GM18909 (cell line): ENCODE data around the gene BTNL3.
"Not testable (repeated sequence)": the region's sequence is repeated elsewhere in the genome, so short reads cannot be mapped to it uniquely, and the experiment has no call there.

Experiments used
- ATAC-seq: cut with Tn5 transposase; IDR thresholded peaks from one replicate; pipeline ENCODE4 v1.9.1; 2021; ENCODE audit warnings: mild to moderate bottlenecking; ENCODE audit not compliant: unreplicated experiment, poor library complexity

BTNL3 gene

GRCh38 chr5:181017448-181017847 lies 28.8 kb downstream of the BTNL3 start:
- not testable (repeated sequence) for ATAC-seq

GRCh38 chr5:181020688-181021087 lies 32.0 kb downstream of the BTNL3 start:
- no peak for ATAC-seq

- ATAC-seq = no peak
These were observed 35.8 kb downstream of the BTNL3 start for GRCh38 chr5:181024245-181025064.

GRCh38 chr5:181027452-181028031 lies 38.9 kb downstream of the BTNL3 start:
- ATAC-seq = no peak

GRCh38 chr5:181028032-181028819 lies 39.6 kb downstream of the BTNL3 start:
- ATAC-seq = no peak

- no peak for ATAC-seq
These were observed 43.1 kb downstream of the BTNL3 start for GRCh38 chr5:181031716-181032115.

GRCh38 chr5:181035991-181036815 lies 47.6 kb downstream of the BTNL3 start:
- no peak for ATAC-seq

- no peak for ATAC-seq
These were observed 48.2 kb downstream of the BTNL3 start for GRCh38 chr5:181036816-181037364.

- ATAC-seq = no peak
These were observed 48.8 kb downstream of the BTNL3 start for GRCh38 chr5:181037365-181037861.

- ATAC-seq = no peak
These were observed 50.8 kb downstream of the BTNL3 start for GRCh38 chr5:181039471-181039870.

- no peak for ATAC-seq
These were observed 51.4 kb downstream of the BTNL3 start, which contains the start of gene BTNL9 for GRCh38 chr5:181039931-181040630. Gene BTNL9, plus strand, starts transcription at chr5:181040266. Its CDS starts 5,224 bp downstream, at chr5:181045490.

GRCh38 chr5:181040631-181040945 lies 51.9 kb downstream of the BTNL3 start:
- ATAC-seq = no peak

GRCh38 chr5:181041043-181041442 lies 52.4 kb downstream of the BTNL3 start:
- ATAC-seq = no peak

GRCh38 chr5:181042036-181042713 lies 53.5 kb downstream of the BTNL3 start:
- ATAC-seq = no peak

GRCh38 chr5:181042722-181043121 lies 54.1 kb downstream of the BTNL3 start:
- no peak for ATAC-seq

GRCh38 chr5:181043285-181044092 lies 54.8 kb downstream of the BTNL3 start:
- no peak for ATAC-seq

GRCh38 chr5:181044093-181044599 lies 55.5 kb downstream of the BTNL3 start:
- no peak for ATAC-seq
